GM12892 (cell line): ENCODE results near the gene CANT1.

Experiments
- POLR2A ChIP-seq: IDR thresholded peaks from 2 replicates; pipeline ENCODE4 v1.6.1; 2011; ENCODE audit warnings: low read depth, low read length, control low read depth
- POLR2AphosphoS5 ChIP-seq: IDR thresholded peaks from 2 replicates; pipeline ENCODE4 v1.6.1; 2011; ENCODE audit warnings: low read depth, low read length, control low read depth

GRCh38 chr17:79002796-79003593 lies 6.6 kb downstream of the CANT1 start:
- TF ChIP-seq POLR2A (no peak), POLR2AphosphoS5 (no peak)
